Right atrium auricular region (tissue), 2 donors: ENCODE measurements around the gene FOXP1. TPM values are rescaled to one million over a fixed set of nuclear protein-coding genes. Genes with fewer than 3 reads are reported as not detected.

ENCODE experiments used
- DNase-seq: peaks from one replicate; pipeline ENCODE4 v3.0.0-alpha.2; 2019; ENCODE audit warnings: low spot score
- H3K27ac ChIP-seq, 2 donors: fragments of 200-600 bp; sonication (generic); 1 replicate in 1 of 2; 2 replicates in 1 of 2; pipeline ENCODE4 v1.5.1; 2016 to 2019
- H3K27me3 ChIP-seq, 2 donors: fragments of 200-600 bp; sonication (generic); one replicate each; pipeline versions ENCODE4 v1.5.1 to v1.6.0; 2017 to 2019
- H3K36me3 ChIP-seq: fragments of 200-600 bp; sonication (generic); one replicate; pipeline ENCODE4 v1.5.1; 2016
- H3K4me1 ChIP-seq, 2 donors: fragments of 200-600 bp; sonication (generic); one replicate each; pipeline versions ENCODE4 v1.5.1 to v1.6.0; 2017 to 2019
- H3K4me3 ChIP-seq, 2 donors: fragments of 200-600 bp; sonication (generic); 1 replicate in 1 of 2; 2 replicates in 1 of 2; pipeline ENCODE4 v1.5.1; 2017 to 2019; ENCODE audit warnings: mild to moderate bottlenecking in 1 of 2, moderate library complexity in 1 of 2
- H3K9me3 ChIP-seq, 2 donors: fragments of 200-600 bp; sonication (generic); one replicate each; pipeline ENCODE4 v1.5.1; 2019
- total RNA-seq, 2 donors: library from RNA; depleted of rRNA; stranded (reverse); fragments of >200 nt; gene quantifications; one replicate each; pipeline ENCODE4 v1.1.0, GENCODE V29; 2016
- TF ChIP-seq, protein P1 (sequence below), 2 donors: fragments of 200-600 bp; sonication (generic); IDR thresholded peaks; one replicate each; pipeline ENCODE4 v1.5.1; 2019; ENCODE audit warnings: antibody characterized with exemption in 2 of 2

FOXP1 gene
- total RNA-seq, 2 donors from 2014 or later = 39.2 to 59.0 TPM

DNA sequence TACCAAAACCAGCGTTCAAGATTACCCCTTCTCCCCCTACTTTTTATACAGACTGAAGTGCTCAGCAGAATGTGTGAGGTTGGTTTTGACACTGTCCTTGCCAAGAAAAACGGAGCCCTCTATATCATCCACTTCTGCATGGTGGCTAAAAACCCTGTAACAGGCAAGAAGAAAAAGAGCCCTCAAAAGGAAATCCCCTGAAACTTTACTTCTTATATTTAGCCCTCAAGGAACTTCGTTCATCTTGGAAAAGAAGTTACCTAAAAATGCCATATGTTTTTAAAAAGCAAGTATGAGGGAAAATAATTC, 473.6 kb downstream of the FOXP1 start:
- Histone ChIP-seq H3K4me1 (peaks cover 0 to 60% of the 10 kb centered on the region in 2 donors), H3K27ac (peak overlapping the region in 1 of 2 donors; percentile 39), H3K27me3 (no peaks in the 10 kb centered on the region), H3K4me3 (no peak overlapping the region), H3K36me3 (peaks cover 10% of the 10 kb centered on the region), H3K9me3 (no peaks in the 10 kb centered on the region)
- TF ChIP-seq, protein P1, sequence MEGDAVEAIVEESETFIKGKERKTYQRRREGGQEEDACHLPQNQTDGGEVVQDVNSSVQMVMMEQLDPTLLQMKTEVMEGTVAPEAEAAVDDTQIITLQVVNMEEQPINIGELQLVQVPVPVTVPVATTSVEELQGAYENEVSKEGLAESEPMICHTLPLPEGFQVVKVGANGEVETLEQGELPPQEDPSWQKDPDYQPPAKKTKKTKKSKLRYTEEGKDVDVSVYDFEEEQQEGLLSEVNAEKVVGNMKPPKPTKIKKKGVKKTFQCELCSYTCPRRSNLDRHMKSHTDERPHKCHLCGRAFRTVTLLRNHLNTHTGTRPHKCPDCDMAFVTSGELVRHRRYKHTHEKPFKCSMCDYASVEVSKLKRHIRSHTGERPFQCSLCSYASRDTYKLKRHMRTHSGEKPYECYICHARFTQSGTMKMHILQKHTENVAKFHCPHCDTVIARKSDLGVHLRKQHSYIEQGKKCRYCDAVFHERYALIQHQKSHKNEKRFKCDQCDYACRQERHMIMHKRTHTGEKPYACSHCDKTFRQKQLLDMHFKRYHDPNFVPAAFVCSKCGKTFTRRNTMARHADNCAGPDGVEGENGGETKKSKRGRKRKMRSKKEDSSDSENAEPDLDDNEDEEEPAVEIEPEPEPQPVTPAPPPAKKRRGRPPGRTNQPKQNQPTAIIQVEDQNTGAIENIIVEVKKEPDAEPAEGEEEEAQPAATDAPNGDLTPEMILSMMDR (IDR thresholded peaks at IDR 0.05) = no peak
- DNase-seq = no peak

DNA sequence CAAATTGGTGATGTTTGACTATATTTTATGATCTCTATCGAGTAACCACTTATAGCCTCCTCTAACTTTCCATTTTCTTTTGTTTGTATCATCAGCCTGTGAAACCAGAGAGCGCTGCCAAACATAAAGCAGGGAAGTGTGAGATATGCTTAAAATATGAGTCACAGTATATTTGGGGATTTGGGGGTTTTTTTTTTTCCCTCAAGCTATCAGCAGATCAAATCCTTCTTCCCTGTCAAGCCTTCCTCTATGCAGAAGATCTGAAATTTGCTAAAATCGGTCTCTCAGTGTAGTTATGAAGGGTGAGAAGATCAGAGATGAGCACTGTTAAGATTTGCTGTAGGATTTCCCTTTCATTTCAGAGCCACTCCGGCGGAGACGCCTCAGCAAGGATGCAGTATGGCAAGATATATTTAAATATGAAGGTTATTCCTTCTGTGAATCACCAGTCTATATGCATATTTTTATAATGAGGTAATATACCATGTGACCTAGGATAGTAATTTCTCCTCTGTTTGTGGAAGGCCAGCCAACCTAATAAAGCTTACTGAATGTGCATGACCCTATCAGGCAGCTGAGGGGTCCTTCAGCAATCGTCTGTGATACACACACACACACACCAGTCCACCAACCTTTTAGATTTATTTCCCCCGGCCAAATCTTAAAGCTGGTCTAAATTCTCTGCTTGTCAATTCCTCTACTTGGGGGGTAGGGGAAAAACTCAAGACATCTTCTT, 474.1 kb downstream of the FOXP1 start:
- Histone ChIP-seq H3K4me1 (peaks cover 0 to 65% of the 10 kb centered on the region in 2 donors), H3K27me3 (no peaks in the 10 kb centered on the region), H3K36me3 (peaks cover 10% of the 10 kb centered on the region), H3K9me3 (no peaks in the 10 kb centered on the region), H3K4me3 (no peak overlapping the region), H3K27ac (peak overlapping the region in 1 of 2 donors; percentile 39)
- TF ChIP-seq, protein P1 (IDR thresholded peaks at IDR 0.05) = no peak
- no peak for DNase-seq

DNA sequence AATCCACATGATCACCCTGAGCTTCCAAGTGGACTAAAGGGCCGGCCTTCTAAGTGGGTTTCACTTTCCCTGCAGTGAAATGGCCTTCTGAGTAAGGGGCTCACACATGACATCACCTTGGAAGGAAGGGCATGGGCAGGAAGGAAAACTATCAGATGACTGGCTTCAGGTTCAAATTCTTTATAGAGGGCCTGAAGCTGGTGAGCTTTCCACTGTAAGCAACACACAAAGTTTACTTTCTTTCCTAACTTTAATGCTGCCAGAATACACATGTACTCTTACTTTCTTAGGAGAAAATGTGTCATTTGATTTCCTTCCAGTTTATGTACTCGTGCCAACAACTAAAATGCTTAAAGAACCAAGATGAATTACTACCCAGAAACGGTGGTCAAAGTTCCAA, 475.6 kb downstream of the FOXP1 start:
- no peak for DNase-seq
- H3K9me3 ChIP-seq = no peaks in the 10 kb centered on the region
- peak overlapping the region in 1 of 2 donors; percentile 39 for H3K27ac ChIP-seq
- peaks cover 0 to 75% of the 10 kb centered on the region in 2 donors for H3K4me1 ChIP-seq
- TF ChIP-seq, protein P1 (IDR thresholded peaks at IDR 0.05) = no peak
- no peak overlapping the region for H3K4me3 ChIP-seq
- no peaks in the 10 kb centered on the region for H3K27me3 ChIP-seq
- peaks cover 10% of the 10 kb centered on the region for H3K36me3 ChIP-seq

DNA sequence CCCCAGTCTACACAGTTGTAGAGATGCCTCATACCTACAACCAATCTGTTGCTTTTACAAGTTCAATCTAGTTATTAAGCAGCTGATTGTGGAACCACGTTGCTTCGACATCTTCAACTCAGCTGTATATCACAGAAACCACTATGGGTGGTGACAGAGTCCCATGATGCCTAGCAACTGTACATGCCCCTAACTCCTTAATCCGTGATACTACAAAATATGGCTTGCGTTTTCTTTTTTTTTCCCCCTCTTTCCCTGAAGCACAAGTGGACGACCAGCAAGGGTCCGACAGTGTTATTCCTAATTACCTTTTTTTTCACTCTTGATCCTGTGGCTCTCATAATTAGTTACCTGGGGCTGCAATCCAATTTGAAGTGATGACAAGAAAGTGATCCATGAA, 478.6 kb downstream of the FOXP1 start:
- Histone ChIP-seq H3K4me1 (peaks cover 0 to 78% of the 10 kb centered on the region in 2 donors), H3K9me3 (no peaks in the 10 kb centered on the region), H3K27me3 (no peaks in the 10 kb centered on the region), H3K36me3 (no peaks in the 10 kb centered on the region), H3K27ac (no peak overlapping the region), H3K4me3 (no peak overlapping the region)
- TF ChIP-seq, protein P1 (IDR thresholded peaks at IDR 0.05) = no peak
- DNase-seq = no peak

DNA sequence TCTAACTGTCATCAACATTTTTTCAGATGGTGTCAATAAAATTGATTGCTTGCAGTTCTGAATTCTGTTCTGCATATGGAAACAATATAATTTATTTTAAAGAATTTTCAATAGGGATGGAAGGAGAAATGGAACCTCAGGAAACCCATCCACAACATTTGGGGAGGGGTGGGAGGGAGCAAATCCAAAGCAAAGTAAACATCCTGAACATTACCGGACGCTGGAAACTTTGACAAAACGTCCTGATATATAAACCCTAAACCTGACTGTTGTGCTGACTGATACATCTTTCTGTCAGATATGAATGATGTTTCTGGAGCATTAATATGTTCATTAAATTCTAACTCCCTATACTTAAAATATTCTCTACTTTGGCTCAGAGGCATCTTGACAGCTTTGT, 479.0 kb downstream of the FOXP1 start:
- Histone ChIP-seq H3K27me3 (no peaks in the 10 kb centered on the region), H3K4me3 (no peak overlapping the region), H3K4me1 (peaks cover 0 to 74% of the 10 kb centered on the region in 2 donors), H3K36me3 (no peaks in the 10 kb centered on the region), H3K27ac (no peak overlapping the region), H3K9me3 (no peaks in the 10 kb centered on the region)
- TF ChIP-seq, protein P1 (IDR thresholded peaks at IDR 0.05) = no peak
- DNase-seq = no peak

DNA sequence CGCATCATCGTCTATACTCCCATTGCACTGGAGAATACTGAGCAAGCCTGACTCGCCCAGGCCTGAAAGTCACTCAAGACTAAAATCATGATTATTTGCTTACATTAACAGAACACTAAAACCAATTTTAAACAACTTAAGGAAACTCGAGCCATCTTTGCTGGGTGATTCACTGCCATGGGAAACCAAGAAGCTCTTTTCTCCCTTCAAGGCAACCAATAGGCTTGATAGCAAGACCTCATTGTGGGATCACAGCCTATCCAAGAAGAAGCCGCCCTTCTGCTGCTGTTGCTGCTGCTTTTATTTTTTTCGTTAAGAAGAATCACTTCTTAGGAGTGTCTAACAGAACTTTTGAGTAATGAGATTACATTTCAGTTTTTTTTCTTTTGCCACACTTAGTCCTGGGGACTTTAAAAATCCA, 479.4 kb downstream of the FOXP1 start:
- Histone ChIP-seq H3K36me3 (no peaks in the 10 kb centered on the region), H3K27ac (peak overlapping the region in 1 of 2 donors; percentile 6), H3K9me3 (no peaks in the 10 kb centered on the region), H3K27me3 (no peaks in the 10 kb centered on the region), H3K4me3 (no peak overlapping the region), H3K4me1 (peaks cover 0 to 70% of the 10 kb centered on the region in 2 donors)
- TF ChIP-seq, protein P1 (IDR thresholded peaks at IDR 0.05) = no peak
- no peak for DNase-seq
